Right kidney (tissue), 1 donor: ENCODE results near the gene TUNAR.

Experiments
- DNase-seq: peaks from one replicate; pipeline ENCODE4 v3.0.0-alpha.2; 2016

The TUNAR gene

DNA sequence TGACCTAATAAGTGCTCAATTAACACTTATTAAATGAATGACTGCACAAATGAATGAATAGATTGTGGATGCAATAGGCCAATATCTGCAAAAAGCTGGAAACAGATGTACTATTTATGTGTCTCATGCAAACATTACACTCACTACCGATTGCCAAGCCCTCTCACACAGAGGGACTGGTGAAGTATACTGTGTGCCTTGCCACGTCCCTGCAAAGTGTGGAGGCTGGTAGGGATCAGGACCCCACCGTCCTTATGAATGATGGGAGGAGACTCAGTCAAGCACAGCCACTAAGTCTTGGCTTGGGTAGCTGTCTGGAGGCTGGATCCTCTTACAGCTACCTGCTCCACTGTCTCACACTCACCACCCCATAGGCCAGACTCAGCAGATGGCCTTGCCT lies 3.9 kb upstream of the TUNAR start:
- DNase-seq = no peak

DNA sequence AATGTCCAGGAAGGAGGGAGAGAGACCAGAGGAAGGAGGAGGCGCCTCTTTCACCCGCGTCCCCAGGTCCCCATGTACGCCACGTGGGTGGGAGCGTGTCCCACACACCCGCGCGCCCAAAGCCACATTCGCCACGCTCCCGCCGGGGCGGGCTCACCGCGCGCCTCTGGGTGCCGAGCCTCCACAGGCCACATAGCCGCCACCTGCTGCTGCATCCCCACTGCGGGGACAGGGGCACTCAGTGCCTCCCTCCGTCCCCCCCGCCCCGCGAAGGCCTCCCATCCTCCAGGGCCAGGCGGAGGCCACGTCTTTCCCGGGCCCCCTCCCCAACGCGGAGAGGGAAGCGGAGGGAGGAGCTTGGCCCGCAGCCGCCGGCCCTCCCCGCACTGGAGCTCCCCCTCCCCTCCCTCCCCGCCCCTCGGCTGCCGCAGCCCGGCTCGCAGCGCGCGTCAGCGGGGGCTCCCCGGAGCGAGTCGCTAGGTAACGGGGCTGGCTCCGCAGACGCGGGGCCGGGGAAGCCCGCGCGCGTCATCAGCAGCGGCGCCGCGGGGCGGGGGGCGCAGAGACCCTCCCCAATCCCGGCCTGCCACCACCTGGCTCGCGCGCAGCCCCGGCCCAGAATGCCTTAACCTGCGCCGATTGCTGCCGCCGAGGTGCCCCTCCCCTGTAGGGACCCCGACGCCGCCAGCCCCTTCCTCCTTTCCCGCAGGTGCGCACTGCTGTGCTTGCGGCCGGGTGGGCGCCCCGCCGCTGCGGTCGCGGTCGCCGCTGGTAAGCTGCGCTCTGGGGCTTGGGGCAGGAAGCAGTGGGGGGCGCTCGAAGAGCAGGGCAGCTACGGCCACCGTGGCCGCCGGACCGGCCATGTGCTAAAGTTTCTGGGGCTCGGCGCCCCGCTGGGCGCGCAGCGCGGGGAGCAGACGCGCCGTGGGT lies 536 bp upstream of the TUNAR start:
- DNase-seq = no peak

DNA sequence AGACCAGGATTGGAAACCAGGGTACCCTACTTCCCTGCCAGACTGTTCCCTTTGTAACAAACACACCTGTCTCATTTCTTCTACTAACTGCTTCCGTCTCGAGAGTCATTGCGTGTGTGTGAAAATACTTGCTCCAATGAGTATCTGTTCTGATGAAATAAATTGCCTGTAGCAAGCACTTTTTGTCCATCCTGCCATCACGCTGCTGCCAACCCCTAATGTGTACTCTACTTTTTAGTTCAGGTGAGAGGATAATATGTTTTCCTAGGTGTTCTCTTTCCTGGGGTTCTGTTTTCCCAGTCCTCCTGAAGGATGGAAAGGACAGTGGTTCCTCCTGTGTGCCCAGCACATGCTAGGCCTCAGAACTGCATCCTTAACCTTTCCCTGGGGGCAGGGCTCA lies 1.0 kb downstream of the TUNAR start:
- no peak for DNase-seq

DNA sequence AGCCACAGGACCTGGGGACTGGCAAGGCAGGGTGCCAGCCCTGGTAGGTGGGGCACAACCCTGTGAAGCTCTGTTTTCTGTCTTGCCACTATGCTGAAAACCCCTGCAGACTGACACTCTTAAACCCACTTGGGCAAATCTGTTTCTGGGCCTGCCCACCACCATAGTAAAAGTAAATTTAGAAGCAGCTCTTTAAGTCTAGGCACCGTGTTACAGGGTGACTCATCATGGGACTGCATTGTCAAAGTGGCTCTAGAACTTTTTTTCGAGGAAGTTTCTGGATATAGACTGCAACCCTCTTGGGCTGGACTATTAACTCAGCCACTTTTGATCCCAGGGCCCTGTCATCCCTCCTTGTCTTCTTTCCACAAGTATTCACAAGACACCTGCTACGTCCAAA lies 7.7 kb downstream of the TUNAR start:
- no peak for DNase-seq

DNA sequence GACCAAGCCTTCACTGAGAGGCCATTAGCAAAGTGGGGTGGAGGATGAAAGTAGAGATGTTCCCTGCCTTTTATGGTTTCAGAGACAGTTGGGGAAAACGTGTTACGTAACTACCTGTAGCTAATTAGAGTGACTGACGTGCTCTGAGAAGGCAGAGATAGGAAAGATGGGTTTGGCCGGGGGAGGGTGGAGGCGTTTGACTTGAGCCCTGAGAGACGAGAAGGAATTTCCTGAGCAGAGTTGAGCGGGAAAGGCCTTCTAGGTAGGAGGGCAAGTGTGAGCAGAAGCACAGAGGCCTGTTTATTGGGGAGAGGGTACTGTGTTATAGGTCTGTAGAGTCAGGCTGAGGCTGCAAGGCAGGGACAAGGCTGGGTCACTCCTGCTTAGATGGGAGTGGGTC lies 8.6 kb downstream of the TUNAR start:
- no peak for DNase-seq

DNA sequence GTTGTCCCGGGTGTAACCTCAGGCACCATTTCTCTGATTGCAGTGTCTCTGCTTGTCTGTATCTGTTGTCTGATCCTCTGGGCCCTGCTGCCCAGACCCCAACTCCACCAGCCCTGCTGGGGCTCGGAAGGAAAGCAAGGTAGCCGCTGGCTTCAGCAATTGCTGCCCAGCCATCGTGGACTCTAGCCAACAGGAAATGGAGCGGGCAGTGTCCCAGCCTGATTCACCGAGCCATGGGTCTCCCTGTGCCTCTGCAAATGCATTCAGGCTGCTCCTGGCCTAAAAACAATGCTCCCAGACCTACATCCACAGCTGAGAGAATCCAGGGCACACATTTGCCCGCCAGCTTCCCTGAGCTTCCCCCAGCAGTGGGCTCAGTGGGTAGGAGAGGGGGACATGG lies 9.2 kb downstream of the TUNAR start:
- DNase-seq = no peak

DNA sequence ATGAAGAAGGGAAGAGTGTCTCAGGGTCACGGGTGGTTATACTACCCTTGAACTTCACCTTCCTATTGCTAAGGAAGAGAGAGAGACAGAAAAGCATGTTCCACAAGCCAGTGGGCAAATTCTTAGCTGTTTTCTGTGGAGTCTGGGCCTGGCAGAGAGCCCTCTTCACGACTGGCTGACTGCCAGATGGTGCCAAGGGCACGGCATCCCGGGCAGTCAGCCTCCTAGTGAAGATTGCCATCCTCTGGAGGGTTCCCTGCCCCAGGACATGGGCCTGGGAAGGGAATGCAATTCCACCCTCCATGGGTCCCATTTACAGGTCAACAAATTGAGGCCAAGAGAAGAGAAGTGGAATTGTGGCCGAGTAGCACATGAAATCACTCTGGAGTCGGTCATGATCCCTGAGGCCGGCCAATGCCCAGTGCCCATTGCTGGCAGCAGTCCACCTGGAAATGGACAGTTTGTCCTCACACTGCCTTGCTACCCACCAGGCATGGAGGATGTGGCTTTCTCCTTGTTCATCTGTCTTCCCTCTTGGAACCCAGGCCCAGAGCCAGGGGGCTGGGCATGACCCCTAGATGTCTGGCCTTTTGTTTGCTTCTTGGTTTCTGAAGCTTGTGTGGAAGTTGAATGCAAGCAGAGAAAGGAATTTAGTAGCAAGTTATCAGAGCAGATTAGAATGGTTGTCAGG lies 9.9 kb downstream of the TUNAR start:
- no peak for DNase-seq

DNA sequence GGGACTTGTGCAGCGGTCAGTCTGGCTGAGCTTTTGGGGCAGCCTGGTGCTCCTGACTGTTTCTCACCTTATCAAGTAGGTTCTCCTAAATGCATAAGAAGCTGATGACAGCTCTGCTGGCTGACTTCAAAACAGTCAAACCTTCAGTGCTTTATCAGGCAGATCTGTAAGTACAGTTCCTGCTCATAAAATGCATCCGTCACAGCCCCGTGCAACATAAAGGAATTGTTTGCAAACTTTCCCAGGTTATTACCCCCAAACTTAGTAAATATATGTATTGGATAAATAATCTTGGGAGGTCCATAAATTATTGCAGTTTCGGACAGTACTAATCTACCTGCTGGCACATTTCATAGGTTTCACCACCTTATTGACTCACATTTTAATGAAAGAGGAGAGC lies 10.7 kb downstream of the TUNAR start:
- DNase-seq = no peak

DNA sequence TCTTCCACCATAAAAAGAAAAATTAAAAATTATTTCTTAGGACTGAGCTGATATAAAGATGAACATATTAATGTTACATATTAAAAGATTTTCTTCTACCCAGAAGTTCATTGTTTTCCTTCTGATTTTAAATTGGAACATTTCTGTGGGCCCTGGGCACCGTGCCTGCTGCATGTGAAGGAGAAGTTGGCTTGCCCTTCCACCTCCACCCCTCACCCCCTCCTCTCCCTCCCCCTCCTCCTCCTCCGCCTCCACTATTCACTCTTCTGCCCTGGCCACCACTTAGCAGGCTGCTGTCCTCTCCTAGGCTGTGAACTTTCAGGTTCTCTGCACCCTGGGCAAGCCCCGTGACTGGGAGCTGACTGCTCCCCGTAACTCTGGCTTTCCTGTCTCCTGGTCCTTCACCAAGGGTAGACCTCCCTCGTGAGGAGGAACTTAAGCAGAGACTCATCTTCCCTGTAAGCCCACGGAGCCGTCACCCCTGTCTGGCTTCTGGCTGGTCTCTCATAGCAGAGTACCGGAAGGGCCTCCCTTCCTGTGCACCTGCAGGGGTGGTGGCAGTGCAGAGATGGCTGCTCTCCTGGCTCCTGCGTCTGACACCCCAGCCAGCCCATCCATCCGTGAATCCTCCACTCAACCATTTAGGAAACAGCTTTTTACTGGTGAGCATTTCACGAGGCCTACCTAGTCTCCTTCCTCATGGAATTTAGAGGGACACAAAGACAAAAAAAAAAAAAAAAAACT lies 12.8 kb downstream of the TUNAR start:
- no peak for DNase-seq

DNA sequence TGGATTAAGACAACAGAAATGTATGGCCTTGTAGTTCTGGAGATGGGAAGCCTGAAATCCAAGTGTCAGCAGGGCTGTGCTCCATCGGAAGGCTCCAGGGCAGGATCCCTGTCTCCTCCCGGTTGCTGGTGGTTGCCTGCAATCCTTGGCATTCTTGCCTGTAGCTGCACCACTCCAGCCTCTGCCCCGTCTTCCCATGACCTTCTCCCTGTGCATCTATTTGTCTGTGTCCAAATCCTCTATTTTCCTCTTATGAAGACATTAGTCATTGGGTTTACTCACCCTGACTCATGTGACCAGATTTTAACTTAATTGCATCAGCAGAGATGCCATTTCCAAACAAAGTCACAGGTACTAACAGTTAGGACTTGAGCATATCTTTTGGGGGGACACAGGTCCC lies 15.1 kb downstream of the TUNAR start:
- DNase-seq = no peak

DNA sequence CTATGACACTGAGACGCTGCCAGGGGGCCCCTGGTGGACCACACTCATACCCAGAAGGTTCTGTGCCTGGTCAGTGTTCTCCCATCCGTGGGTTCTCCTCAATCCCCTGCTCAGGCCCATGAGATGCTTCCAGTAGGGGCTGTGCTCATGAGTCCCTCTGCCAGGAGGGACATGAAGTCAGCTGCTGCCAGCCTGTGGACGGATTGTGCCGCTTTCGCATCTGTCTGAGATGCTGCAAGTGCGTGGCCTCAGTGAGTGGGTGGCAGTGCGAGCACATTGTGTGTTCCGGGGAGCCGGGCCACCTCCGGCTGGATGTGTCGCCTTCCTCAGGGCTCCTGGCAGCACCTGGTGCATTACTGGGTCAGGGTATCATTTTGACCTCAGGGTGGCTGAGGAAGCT lies 15.5 kb downstream of the TUNAR start:
- DNase-seq = no peak

DNA sequence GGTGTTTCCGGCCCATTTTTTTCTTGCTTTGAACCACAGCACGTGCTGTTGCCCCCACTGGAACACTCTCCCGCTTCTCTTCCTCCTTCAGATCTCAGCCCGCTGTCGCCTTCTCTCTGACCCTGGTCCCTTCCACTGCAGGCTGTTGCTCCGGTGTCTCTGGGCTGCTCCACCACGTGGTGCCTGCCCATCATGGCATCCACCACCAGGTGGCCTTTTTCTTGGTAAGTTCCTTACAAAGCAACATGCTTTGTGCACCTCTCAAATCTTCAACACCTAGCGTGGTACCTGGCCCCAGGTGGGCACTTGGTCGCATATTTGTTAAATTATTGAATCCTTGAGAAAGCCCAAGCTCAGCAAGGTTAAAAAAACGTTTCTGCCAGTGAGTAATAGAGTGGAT lies 19.1 kb downstream of the TUNAR start:
- DNase-seq = no peak

DNA sequence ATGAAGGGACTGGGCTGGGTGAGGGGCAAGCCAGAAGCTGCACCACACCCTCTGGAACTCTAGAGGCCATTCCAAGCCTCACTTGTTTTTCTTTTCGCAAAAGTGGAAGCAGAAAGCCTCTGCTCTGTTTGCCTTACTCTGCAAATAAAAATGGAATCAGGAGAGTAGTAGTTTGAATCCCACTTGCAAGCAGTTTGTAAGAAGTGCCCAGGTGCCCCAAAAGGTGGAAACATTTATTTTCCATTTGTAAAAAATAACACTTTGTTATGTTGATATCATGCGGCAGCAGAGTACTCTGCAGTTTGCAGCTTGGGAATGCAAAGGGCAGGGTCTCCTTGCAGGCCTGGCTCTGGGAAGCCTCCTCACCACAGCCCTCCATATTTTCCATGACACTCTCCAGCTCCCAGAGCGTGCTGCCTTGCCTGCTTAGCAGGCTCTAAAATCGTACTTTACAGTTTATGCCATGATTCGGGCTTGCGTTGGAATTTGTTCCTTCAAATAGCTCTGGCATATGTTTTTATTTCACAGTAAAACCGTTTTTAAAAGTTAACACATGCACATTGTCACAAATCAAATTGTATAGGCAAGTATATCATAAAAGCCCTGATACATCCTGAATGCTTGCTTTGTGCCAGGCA lies 20.0 kb downstream of the TUNAR start:
- no peak for DNase-seq

DNA sequence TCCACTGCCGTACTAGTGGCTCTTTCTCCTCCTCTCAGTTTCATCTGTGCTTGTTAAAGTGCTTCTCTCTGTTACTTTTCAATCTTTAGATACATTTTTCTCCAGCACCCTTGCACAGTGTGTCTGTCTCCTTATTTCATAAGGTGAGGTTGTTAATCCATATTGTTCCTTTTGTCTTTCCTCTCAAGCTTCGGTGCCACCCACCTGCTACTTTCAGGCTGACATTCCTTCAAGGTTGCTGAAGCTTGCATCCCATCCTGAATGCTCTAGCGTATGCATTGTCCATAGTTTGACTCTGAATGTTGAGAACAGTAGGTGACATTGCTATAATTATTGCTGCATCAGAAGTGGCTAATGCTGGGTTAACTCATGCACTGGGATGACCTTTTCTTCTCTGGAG lies 20.6 kb downstream of the TUNAR start:
- no peak for DNase-seq

DNA sequence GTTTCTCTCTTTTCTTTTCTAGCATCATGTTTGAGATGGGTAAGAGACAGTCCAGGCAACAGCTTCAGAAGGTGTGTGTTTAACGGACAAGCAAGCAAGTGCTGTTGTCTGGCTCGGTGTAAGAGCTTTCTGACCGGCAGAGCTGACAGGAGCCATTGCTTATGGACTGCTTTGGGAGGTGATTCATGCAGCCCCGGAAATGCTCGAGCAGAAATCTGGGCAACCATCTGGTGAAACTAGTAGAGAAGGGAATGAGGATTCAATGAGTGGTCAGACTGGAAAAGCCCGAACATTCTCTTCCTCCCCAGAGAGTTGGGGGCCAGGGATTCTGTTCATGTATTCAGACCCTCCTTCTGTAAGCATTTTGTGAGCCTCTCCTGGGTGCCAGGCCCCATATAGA lies 24.4 kb downstream of the TUNAR start:
- no peak for DNase-seq

DNA sequence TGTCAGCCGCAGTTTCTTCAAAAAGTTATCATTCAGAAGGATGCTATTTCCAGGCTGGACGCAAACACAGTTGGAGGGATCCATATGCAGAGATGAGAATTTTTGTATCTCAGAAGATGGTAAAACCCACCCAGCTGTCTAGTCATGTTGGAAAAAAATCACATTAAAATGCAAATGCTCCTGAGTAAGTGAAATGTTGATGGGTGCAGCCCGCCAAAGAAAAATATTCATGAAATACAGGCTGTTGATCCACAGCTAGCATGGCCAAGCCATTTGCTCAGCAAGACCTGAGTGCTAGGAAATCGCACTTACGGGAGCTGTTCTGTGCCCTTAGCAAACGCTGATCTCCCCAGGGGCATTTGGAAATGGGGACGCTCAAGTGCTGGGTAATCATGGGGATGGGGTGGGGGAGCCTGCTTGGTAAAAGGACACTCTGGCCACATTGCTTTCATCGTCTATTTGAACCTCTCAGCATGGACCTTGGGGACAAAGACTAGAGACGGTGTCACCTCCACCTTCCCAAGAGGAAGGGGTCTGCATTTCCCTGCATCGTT lies 25.7 kb downstream of the TUNAR start:
- no peak for DNase-seq

DNA sequence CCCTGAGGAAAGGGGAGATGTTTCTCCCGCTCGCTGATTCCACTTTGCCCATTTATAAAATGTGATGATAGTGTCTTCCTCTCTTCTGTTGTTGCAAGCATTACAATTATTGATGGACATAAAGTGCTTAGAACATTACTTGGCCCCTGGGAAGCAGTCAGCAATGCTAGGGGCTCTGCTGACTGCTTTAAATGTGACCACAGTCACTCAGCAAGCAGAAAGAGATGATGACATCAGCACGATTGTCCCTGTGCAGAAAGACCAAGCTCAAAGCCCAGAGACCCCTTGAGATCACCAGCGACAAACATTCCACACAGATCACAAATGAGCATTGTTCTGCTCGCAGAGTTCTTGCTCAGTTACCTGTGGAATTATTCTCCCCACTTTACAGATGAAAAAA lies 26.5 kb downstream of the TUNAR start:
- DNase-seq = no peak

DNA sequence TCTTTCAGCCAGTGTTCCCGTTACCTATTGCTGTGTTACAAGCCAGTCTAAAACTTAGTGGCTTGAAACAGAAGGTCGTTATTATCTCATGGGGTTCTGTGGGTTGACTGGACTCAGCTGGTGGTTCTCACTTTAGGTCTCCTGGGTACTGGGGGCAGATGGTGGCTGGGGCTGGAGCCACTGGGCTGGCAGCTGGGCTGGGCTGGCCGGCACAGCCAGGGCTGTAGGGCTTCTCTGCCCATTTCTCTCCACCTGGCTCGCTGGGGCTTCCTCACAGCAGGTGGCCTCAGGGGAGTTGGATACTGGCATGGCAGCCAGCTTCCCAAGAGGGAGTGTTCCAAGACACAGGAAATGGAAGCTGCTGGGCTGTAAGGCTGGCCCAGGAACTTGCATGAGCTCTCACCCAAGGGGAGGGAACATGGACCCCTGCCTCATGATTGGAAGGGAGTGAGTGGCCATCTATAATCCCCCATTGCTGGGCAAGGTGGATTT lies 27.0 kb downstream of the TUNAR start:
- DNase-seq = no peak

DNA sequence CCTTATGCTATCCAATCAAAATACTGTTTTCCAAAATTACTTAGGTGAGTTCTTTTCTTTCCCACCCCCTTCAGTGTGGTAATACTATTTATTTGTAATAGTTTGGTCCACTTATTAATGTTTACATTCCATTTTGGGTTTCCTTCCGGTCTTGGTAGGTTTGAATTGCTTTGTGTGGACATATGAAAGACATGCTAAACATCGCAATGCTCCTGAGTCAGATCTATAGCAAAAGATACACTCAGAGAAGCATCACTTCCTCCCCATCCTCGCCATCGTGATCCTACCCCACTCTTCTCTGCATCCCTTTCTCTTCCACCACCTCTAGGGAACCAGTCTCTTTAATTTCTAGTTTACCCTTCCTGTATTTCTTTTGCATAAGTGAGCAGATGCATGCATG lies 30.0 kb downstream of the TUNAR start:
- DNase-seq = no peak

DNA sequence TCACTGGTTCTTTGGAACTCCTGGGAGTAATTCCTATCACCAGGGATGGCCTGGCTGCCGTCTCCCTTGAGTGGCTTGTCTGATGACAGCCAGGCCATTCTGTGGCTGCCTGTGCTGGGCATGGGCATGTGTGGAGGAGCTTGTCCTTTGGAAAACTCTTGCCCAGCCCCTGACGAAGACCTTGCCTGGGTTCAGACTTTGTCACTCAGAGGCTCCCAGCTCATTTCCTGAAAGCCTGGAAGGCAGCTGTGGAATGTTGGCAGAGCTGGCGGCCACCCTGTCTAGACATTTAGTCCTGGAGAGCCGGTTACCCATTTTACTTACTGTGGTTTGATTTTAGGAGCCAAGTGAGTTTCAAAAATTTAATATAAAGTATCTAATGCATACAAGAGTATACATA lies 34.0 kb downstream of the TUNAR start:
- no peak for DNase-seq

DNA sequence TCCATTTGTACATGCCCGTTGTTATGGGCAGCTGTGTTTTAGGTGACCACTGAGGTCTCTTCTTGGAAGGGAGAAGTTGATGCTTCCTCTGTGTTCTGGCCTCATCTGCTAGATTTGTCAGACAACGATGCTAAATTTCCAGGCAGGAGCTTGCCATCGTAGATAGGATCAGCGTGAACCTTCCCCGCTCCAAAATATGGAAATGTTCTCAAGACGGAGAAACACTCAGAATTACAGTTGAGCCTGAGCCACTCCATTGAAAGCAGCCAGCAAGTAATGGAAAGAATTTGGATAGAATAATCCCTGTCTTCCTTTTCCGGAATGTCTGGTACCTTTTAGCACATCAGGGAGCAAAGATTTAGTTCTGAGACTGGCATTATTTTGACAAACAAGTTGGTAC lies 34.8 kb downstream of the TUNAR start:
- DNase-seq = no peak

DNA sequence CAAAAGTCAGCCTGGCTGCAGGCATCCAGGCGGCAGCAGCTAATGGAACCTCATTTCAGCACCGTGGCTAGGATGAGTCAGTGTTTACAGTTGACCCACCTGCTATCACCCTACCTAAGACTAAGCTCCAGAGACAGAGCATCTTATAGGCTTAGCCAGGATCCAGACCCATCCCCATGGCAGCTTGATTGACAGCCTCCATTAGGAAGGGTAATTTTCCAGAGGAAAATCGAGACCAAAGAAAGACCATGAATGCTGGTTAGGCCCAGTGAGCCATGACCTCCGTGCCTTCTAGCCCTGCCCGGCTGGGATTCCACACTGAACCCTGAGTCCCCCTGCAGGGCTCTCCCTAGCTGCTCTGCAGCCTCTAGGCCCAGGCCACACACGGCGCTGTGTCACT lies 38.7 kb downstream of the TUNAR start:
- DNase-seq = peak; percentile 3
